Dermis blood vessel endothelial cell (primary cell): ENCODE measurements around the gene LDLRAD3. TPM values are rescaled to one million over a fixed set of nuclear protein-coding genes. Genes with fewer than 3 reads are reported as not detected.

ENCODE experiments used
- DNase-seq: peaks from one replicate; pipeline ENCODE4 v3.0.0; 2010
- total RNA-seq: library from RNA; depleted of rRNA; stranded (reverse); fragments of >200 nt; gene quantifications from 2 replicates; pipeline ENCODE4 v1.2.3, GENCODE V29; 2014

Gene LDLRAD3
- total RNA-seq, 1 donor from 2014 or later, result 13.4 TPM

DNA sequence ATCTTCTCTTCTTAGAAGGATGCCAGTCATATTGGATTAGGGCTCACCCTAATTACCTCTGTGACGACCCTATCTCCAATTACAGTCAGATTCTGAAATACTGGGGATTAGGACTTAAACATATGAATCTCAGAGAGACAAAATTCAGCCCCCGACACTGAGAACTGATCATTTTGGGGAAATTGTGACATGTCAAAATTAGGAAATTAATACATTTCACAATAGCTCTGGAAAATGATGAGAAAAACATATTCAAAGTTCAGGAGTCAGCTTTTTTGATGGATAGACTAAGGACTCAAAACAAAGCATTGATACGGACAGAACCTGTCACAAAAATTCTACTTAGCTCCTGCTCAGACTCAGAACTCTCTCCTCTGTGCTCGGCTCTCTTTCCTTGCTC is 304.6 kb downstream of the LDLRAD3 start:
- no peak for DNase-seq

GRCh38 chr11:36249246-36249645 is 305.4 kb downstream of the LDLRAD3 start:
- no peak for DNase-seq

DNA sequence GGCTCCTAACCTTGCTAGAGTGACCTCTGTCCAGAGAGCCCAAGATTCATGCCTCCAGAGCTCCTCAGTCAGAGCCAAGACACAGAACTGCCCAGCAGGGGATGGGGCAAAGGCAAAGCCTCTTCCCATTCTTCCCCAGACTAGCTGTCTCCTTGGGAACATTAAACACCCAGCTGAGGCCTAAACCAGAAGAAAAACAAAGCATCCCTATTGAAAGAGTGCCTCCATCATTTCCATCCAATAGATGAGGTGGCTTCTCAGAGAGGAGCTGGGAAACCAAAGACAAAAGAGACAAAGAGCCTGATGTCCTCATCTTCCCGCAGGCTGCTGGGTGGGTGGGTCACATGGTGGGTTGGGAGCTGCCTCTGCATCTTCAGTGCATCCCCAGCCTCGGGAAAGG is 308.0 kb downstream of the LDLRAD3 start:
- DNase-seq, result no peak

DNA sequence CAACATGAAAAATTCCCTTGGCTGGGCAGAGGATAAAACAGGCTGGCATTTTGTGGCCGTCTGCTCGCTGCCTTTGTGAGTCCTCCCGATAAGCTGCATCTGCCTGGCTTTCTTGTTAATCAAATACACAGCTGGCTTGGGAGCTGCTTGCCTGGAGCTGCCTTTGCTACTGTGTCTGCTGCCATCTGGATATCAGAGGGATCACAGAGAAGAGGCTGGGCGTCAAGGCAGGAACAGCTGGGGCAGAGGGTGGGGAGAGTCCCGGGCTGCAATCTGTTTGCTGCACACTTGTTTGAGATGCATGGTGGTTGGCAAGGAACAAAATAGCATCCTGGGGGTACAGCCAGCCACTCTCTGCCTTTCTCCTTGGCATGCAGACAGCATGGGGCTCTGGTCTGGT is 309.4 kb downstream of the LDLRAD3 start:
- no peak for DNase-seq

DNA sequence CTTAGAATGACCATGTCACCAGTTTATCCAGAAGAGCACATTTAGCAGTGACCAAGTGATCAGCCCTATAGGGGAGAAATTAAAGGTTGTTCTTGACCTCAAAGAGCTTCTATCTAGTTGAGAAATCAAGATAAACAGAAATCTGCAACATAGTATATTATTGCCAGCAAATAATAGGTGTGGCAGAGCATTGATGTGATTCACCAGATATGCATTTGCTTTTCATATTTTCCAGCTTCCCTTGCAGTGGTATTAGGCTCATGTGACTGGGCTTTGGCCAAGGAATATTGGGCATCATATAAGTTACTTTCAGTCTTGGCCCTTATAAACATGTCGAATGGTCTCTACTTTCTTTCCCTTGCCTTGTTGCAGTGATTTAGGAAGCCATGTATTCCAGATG is 310.9 kb downstream of the LDLRAD3 start:
- peak; percentile 31 for DNase-seq

DNA sequence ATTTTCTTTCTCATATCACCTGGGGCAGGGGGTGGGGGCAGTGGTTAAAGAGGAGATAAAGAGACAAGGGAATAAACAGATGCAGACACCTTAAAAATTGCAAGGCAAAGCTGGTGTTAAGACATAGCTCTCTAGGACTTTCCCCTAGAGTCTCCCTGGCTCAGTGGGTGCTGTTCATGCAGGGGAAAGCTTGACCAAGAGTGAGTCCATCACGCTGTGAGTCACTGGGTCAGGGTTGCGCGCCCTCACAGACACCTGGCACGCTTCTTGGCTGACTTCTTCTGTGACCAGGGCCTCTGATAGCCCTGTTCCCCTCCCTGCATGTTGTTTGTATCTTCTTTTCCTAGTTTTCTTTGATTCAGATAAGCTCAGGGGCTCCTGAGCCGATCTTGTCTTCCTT is 313.5 kb downstream of the LDLRAD3 start:
- peak; percentile 27 for DNase-seq

DNA sequence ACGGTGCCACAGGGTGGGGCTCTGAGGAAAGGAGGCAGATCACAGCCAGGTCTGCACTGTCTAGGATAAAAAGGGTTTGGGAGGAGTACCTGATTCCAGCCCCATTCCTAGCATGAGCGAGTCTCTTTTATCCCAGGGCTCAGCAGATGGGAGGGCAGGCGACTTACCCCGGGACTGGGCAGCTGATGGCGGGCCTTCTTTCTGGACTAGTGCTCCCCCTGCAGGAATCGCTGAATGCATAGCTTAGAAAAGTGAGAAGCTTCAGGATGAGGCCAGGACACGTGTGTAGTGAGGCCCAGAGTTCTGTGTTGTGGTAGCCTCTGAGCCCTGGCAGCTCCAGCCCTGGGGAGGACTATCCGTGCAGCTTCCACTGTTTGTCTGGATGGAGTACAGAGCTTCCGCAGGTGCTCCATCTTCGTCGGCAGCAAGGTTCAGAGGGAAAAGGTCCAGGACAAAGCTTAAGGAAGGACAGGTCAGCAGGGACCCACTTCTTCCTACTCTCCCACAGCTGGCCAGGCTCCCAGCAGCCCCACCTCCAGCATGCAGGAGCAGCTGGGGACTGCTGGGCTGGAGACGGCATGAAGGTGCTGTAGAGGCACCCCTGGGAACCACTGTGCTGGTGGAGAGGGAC is 315.0 kb downstream of the LDLRAD3 start:
- peak; percentile 88 for DNase-seq

GRCh38 chr11:36261094-36261493 is 317.2 kb downstream of the LDLRAD3 start:
- DNase-seq, result no peak

DNA sequence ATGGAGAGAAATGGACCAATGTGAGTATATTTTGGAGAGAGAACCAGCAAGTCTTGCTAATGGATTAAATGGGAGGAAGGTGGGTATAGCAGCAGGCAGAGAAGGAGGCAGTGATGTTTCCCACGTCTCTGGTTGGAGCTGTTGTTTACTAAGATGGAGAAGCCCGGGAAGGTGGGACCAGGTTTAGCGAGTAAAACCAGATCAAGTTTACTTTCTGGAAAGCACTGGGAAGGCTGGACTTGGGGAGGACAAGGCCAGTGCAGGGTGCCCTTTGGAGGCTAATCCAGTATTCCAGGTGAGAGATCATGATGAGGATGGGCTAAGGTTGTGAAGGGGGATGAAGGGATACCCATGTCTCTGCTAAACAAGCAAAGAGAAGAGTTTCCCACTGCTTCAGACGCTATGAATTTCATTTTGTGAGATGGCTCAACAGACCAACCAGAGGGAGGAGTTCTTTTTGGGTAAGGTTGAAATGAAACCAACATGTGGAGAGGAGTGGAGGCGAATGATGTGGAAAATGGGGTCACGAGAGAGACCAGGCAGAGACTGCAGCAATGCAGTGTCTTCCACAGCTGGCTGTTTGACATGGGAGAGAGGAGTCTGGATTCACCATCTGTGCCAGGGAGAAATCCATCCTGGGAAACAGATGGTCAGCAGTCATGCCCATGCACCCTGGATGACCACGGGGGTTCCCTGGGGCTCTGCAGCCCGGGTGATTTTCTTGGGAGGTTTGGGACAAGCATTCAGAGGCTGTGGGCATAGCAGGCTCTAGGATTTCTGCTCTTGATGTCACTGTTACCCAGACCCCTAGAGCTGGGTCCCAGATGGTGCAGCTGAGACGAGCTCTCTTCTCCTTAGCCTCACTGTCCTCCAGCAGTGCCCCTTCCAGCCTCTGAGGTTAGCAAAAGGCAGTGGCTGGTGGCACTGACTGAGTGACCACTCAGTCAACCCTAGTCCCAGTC is 320.4 kb downstream of the LDLRAD3 start:
- no peak for DNase-seq

DNA sequence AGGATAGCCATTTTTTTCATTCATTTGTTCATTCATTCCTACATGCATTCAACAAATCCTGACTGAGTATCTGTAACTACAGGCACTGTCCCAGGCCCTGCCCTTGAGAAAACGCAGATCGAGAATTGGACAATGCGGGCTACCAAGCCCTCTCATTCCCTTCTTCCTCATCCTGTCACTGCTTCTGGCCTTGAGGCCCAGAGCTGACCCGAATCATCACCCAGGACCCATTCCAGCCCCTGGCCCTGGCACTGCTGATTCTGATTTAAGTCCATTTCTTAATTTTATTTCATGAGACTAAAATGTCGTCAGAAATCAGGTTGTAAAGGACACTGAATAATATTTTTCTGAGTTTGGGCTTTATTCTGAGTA is 321.1 kb downstream of the LDLRAD3 start:
- no peak for DNase-seq

DNA sequence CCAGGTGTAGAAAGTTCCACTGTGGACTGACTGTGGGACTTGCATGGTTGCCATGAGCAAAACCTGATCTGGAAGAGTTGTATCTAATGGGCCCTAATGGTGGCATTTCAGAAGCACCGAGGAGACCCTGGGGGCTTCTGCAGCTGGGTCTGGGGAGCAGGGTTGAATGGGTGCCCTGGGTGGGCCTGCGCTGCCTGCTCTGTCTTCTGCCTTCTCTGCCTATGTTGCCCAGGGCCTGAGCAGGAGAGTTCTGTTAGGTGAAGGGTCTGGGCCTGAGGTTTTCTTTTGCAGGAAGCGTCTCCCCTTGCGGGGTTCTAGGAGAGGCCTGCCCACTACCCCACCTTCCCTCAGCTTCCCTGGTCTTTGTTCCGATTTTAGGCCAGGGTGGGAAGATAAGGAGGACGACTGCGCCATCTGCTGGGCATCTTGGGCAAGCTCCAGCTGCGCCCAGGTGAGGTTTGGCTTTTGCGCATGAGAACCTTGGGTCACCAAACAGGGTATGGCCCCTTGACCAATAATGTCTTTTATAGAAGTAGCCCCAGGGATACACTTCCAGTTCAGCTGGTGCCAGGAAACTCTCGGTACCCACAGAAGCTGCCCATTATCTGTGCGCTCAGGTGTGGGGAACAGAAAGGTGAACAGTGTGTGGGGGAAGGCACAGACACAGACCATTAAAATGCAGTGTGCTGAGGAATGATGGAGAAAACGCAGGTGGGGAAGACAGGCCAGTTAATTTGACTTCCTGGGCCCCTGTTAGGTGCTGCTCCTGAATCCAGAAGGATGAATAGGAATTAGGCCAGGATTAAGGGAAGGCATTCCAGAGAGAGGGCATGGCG is 322.1 kb downstream of the LDLRAD3 start:
- peak; percentile 73 for DNase-seq

DNA sequence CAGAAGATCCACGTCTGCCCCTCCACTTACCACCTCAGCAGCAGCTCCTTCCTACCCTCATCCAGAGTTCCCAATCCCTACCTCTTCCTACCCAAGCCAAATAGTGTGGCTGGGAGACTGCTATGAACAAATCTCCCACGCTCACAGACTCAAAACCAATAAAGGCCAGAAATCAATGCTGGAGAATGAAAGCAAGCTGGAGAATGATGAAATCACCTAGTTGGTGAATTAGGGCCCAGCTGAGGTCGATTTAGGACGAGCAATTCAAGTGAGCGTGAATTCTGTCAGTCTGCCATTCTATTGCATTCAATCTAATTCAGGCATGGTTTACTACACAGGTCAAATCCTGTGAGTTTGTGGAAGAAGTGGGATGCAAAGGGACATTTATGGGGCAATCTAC is 322.9 kb downstream of the LDLRAD3 start:
- no peak for DNase-seq

DNA sequence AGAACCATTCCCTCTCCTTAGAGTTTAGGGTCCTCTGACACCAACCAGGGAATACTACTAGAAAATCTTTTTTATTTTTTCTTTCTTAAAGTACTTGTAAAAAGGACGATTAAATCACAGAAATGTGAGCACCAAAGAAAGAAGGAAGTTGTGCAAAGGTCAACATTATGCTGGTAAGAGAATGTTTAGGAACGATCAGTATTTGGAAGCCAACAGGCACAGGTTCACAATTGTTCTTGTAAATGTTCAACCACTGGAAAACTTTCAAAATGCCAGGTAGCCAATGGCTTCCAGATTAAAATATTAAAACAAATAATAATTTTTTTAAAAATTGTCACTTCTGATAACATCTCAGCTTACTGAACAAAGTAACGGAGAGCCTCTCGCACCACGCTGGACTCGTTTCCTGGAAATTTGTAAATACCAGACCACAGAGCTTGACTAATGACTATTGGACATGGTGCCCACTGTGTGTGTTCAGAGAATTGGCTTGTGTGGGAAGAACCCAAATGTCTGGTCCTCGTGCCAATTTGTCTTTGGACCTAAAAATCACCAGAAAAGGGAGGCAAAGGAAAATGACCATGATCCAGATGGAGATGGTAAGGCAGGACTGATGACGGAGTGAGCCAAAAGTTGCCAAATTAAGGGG is 324.6 kb downstream of the LDLRAD3 start:
- no peak for DNase-seq

DNA sequence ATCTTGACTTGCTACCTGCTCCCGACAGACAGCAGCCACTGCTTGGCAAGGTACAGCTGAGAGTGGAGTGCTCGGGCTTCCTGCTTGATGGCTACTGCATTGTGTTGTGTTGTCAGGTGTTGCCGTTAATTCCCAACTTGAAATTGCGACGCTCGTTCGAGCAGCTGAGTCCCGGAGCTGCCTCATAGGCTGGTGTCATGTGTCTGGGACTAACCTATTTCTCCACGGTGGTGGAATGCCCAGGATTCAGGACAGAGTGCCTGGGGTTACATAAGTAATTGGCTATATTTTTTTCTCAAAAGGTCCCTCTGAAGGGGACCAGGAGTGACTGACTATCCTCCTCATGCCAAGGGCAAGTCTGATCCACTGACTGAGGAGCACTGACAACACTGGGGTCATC is 326.8 kb downstream of the LDLRAD3 start:
- DNase-seq, result no peak

GRCh38 chr11:36271794-36272407 is 328.0 kb downstream of the LDLRAD3 start:
- peak; percentile 13 for DNase-seq

DNA sequence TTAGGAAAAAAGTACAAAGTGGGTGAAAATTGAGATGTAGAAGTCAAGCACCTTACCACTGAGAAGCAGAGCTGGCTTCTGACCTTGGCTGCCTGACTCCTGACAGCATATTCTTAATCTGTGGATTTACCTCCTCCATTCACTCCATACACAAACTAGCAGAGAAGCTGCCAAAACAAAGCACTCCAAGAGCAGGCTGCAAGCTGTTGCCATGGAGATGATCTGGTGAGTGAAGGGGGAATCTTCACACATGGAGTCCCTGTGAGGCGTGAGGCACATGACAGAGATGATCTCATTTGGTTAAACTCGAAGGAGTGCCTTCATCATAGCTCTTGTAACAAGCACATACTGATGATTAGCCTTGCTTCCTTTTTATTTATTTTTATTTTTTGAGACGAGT is 329.2 kb downstream of the LDLRAD3 start:
- DNase-seq, result no peak

GRCh38 chr11:36274414-36274813 is 330.6 kb downstream of the LDLRAD3 start:
- no peak for DNase-seq

DNA sequence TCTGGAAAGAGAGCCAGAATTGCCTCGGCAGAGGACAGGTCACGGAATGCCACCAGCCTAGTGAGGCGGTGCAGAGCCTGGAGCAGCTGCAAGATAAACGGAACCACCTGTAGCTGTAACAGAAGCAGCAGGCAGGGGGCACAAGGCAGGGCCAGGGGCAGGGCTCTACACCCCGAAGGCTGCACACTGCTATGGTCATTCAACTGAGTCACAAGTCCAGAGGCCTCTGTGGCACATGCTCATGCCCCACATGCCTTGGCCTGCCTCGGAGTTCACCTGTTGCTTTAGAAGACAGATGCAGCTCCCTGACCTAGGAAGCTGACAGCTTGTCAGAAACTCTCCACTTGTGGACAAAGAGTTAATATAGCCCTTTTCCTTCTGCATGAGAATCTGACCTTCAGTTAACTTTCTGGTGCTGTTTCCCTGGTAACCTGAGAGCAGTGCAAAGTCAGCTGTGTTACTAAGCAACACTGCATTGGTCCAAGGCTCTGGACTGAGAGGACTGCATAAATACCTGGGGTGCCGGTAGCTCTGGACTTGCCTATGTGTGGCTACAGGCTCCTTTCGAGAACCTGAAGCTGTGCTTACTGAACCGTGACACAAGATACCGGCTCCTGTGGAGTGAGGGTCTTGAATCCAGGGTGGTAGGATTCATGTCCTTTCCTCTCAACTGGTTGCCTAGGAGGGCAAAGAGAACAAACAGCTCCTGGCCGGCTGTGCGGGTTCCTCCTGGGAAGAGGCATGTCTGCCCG is 334.8 kb downstream of the LDLRAD3 start:
- DNase-seq, result no peak

- no peak for DNase-seq
Observed at GRCh38 chr11:36280531-36280930, 336.7 kb downstream of the LDLRAD3 start.
